C4-2B (cell line): ENCODE data around the gene LRCH2.

Experiments
- H3K27ac ChIP-seq: fragments of 450-650 bp; 2 replicates; pipeline ENCODE4 v1.5.1; 2017
- ZFX ChIP-seq: fragments of 450-650 bp; IDR thresholded peaks from 2 replicates; pipeline ENCODE4 v1.6.1; 2017
- TF ChIP-seq, protein P1 (sequence below): fragments of 450-650 bp; conservative IDR thresholded peaks from 2 replicates; pipeline ENCODE4 v1.5.1; 2017; ENCODE audit warnings: mild to moderate bottlenecking

The LRCH2 gene, protein sequence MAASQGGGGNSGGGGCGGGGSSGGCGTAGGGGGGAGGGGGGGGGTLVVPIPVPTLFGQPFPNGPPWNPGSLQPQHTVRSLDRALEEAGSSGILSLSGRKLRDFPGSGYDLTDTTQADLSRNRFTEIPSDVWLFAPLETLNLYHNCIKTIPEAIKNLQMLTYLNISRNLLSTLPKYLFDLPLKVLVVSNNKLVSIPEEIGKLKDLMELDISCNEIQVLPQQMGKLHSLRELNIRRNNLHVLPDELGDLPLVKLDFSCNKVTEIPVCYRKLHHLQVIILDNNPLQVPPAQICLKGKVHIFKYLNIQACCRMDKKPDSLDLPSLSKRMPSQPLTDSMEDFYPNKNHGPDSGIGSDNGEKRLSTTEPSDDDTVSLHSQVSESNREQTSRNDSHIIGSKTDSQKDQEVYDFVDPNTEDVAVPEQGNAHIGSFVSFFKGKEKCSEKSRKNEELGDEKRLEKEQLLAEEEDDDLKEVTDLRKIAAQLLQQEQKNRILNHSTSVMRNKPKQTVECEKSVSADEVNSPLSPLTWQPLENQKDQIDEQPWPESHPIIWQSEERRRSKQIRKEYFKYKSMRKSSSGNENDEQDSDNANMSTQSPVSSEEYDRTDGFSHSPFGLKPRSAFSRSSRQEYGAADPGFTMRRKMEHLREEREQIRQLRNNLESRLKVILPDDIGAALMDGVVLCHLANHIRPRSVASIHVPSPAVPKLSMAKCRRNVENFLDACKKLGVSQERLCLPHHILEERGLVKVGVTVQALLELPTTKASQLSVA

GRCh38 chrX:115233497-115234455 is at the start of gene LRCH2:
Gene LRCH2 (minus strand): TSS chrX:115234096. CDS start chrX:115234041, 55 bp downstream.
- H3K27ac ChIP-seq: no peak within 1 kb of the TSS
- TF ChIP-seq ZFX: no peak
- TF ChIP-seq, protein P1, sequence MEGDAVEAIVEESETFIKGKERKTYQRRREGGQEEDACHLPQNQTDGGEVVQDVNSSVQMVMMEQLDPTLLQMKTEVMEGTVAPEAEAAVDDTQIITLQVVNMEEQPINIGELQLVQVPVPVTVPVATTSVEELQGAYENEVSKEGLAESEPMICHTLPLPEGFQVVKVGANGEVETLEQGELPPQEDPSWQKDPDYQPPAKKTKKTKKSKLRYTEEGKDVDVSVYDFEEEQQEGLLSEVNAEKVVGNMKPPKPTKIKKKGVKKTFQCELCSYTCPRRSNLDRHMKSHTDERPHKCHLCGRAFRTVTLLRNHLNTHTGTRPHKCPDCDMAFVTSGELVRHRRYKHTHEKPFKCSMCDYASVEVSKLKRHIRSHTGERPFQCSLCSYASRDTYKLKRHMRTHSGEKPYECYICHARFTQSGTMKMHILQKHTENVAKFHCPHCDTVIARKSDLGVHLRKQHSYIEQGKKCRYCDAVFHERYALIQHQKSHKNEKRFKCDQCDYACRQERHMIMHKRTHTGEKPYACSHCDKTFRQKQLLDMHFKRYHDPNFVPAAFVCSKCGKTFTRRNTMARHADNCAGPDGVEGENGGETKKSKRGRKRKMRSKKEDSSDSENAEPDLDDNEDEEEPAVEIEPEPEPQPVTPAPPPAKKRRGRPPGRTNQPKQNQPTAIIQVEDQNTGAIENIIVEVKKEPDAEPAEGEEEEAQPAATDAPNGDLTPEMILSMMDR: no peak

GRCh38 chrX:115269051-115269683 is 35.3 kb upstream of the LRCH2 start:
- no peak overlapping the region for H3K27ac ChIP-seq
- TF ChIP-seq ZFX: no peak
- TF ChIP-seq, protein P1: no peak

GRCh38 chrX:115268421-115268820 is 34.5 kb upstream of the LRCH2 start:
- no peak for TF ChIP-seq ZFX
- TF ChIP-seq, protein P1: peak; percentile 46

GRCh38 chrX:115266300-115266699 is 32.4 kb upstream of the LRCH2 start:
- no peak for TF ChIP-seq ZFX
- TF ChIP-seq, protein P1: no peak
- no peak overlapping the region for H3K27ac ChIP-seq

More at GRCh38 chrX:115268421-115268820, 34.5 kb upstream of the LRCH2 start:
- no peak overlapping the region for H3K27ac ChIP-seq

GRCh38 chrX:115264009-115264408 is 30.1 kb upstream of the LRCH2 start:
- TF ChIP-seq, protein P1: no peak
- TF ChIP-seq ZFX: no peak
- no peak overlapping the region for H3K27ac ChIP-seq

- TF ChIP-seq, protein P1: no peak
- no peak for TF ChIP-seq ZFX
- H3K27ac ChIP-seq: no peak overlapping the region
Measured at GRCh38 chrX:115261148-115261547, 27.3 kb upstream of the LRCH2 start.
